PC-9 (cell line): ENCODE results near the gene CCT5.

Experiments
- CTCF ChIP-seq: fragments of 200-600 bp; sonication (generic); conservative IDR thresholded peaks from 2 replicates; pipeline ENCODE4 v1.6.1; 2017; ENCODE audit warnings: mixed run types, antibody characterized with exemption, mild to moderate bottlenecking, moderate library complexity
- EZH2 ChIP-seq: fragments of 200-600 bp; sonication (generic); IDR thresholded peaks from 2 replicates; pipeline ENCODE4 v1.8.0; 2017; ENCODE audit warnings: antibody characterized with exemption, low read depth

- no peak for TF ChIP-seq EZH2
- TF ChIP-seq CTCF: no peak
Observed at GRCh38 chr5:10306806-10307205, 56.7 kb downstream of the CCT5 start.
